HL-60 (cell line): ENCODE data around the gene SLC22A8.
A peak's percentile ranks its signal among the peaks of the same experiment; 100 is the strongest.

Experiments
- DNase-seq, 2 experiments: peaks; one replicate each; pipeline ENCODE4 v3.0.0-alpha.2; 2010 to 2020; ENCODE audit warnings: low read depth in 1 of 2, low spot score in 1 of 2
- H3K27ac ChIP-seq: fragments of 250-450 bp; sonication (Bioruptor Pico); replicated peaks from 2 replicates; pipeline ENCODE4 v1.5.1; 2020; ENCODE audit warnings: mild to moderate bottlenecking, moderate library complexity
- H3K27me3 ChIP-seq: fragments of 250-450 bp; sonication (Bioruptor Pico); 2 replicates; pipeline ENCODE4 v1.5.1; 2021; ENCODE audit warnings: mild to moderate bottlenecking, moderate library complexity; ENCODE audit not compliant: insufficient read depth, poor library complexity, severe bottlenecking
- H3K4me3 ChIP-seq: replicated peaks from 2 replicates; pipeline ENCODE4 v1.5.1; 2011; ENCODE audit warnings: mild to moderate bottlenecking, control low read depth, low read length; ENCODE audit not compliant: insufficient read depth
- CTCF ChIP-seq: IDR thresholded peaks from one replicate; pipeline ENCODE4 v1.5.1; 2011; ENCODE audit warnings: low read length, control low read depth, inconsistent platforms; ENCODE audit not compliant: insufficient read depth
- GABPA ChIP-seq: IDR thresholded peaks from 2 replicates; pipeline ENCODE4 v1.6.1; 2012; ENCODE audit warnings: low read depth
- POLR2AphosphoS5 ChIP-seq: IDR thresholded peaks from 2 replicates; pipeline ENCODE4 v1.6.1; 2012; ENCODE audit warnings: low read depth
- REST ChIP-seq: IDR thresholded peaks from 2 replicates; pipeline ENCODE4 v1.6.1; 2012; ENCODE audit warnings: low read depth; ENCODE audit not compliant: insufficient replicate concordance
- SPI1 ChIP-seq: IDR thresholded peaks from 2 replicates; pipeline ENCODE4 v1.6.1; 2012; ENCODE audit warnings: low read depth, mild to moderate bottlenecking, borderline replicate concordance

The SLC22A8 gene

GRCh38 chr11:62974848-62975522 lies 40.7 kb downstream of the SLC22A8 start:
- peaks cover 4% of the 10 kb centered on the region for H3K27me3 ChIP-seq
- DNase-seq, result peak in 1 of 2 experiments; percentile 10

GRCh38 chr11:62965574-62965973 lies 50.1 kb downstream of the SLC22A8 start:
- Histone ChIP-seq H3K4me3 (no peak overlapping the region), H3K27me3 (peaks cover 11% of the 10 kb centered on the region), H3K27ac (no peak overlapping the region)
- no peak for TF ChIP-seq GABPA
- TF ChIP-seq CTCF, result no peak
- no peak for TF ChIP-seq POLR2AphosphoS5
- no peak for DNase-seq

More at GRCh38 chr11:62974848-62975522, 40.7 kb downstream of the SLC22A8 start:
- Histone ChIP-seq H3K27ac (no peak overlapping the region), H3K4me3 (no peak overlapping the region)
- no peak for TF ChIP-seq SPI1
- TF ChIP-seq CTCF, result peak; percentile 38

- Histone ChIP-seq H3K27me3 (peaks cover 2% of the 10 kb centered on the region), H3K27ac (no peak overlapping the region), H3K4me3 (no peak overlapping the region)
- TF ChIP-seq POLR2AphosphoS5, result no peak
- no peak for TF ChIP-seq CTCF
- no peak for TF ChIP-seq REST
- TF ChIP-seq SPI1, result no peak
- TF ChIP-seq GABPA, result no peak
- DNase-seq, result no peak
Observed at GRCh38 chr11:62962391-62962790, 53.2 kb downstream of the SLC22A8 start.

GRCh38 chr11:62961017-62961570 lies 54.5 kb downstream of the SLC22A8 start:
- no peak for TF ChIP-seq GABPA
- no peak for TF ChIP-seq SPI1
- TF ChIP-seq POLR2AphosphoS5, result no peak
- TF ChIP-seq REST, result no peak
- no peak for TF ChIP-seq CTCF
- no peaks in the 10 kb centered on the region for H3K27me3 ChIP-seq
- H3K4me3 ChIP-seq, result no peak overlapping the region
- no peak for DNase-seq
- no peak overlapping the region for H3K27ac ChIP-seq
